ELF-1 (cell line): ENCODE data around the gene GEMIN8.

Source experiments
- DNase-seq: peaks from one replicate; pipeline ENCODE4 v3.0.0-alpha.2; 2016; ENCODE audit warnings: low read depth, low spot score

GEMIN8 gene

GRCh38 chrX:14015941-14016340, 13.8 kb downstream of the GEMIN8 start:
- DNase-seq = no peak

- no peak for DNase-seq
These were observed 14.4 kb downstream of the GEMIN8 start for GRCh38 chrX:14015294-14015693.

GRCh38 chrX:14014526-14014925, 15.2 kb downstream of the GEMIN8 start:
- DNase-seq = no peak

- DNase-seq = no peak
These were observed 16.6 kb downstream of the GEMIN8 start for GRCh38 chrX:14013054-14013453.

GRCh38 chrX:14010566-14010965, 19.1 kb downstream of the GEMIN8 start:
- no peak for DNase-seq

GRCh38 chrX:14006540-14006939, 23.2 kb downstream of the GEMIN8 start:
- no peak for DNase-seq

- DNase-seq = no peak
These were observed 25.7 kb downstream of the GEMIN8 start for GRCh38 chrX:14003876-14004425.

GRCh38 chrX:14003028-14003427, 26.7 kb downstream of the GEMIN8 start:
- DNase-seq = no peak

GRCh38 chrX:13996650-13997049, 33.0 kb downstream of the GEMIN8 start:
- DNase-seq = no peak

GRCh38 chrX:13994536-13995080, 35.1 kb downstream of the GEMIN8 start:
- DNase-seq = no peak

GRCh38 chrX:13994104-13994503, 35.6 kb downstream of the GEMIN8 start:
- no peak for DNase-seq

GRCh38 chrX:13990126-13990800, 39.4 kb downstream of the GEMIN8 start:
- peak; percentile 13 for DNase-seq

GRCh38 chrX:13985697-13986435, 43.8 kb downstream of the GEMIN8 start:
- DNase-seq = no peak

- no peak for DNase-seq
These were observed 46.0 kb downstream of the GEMIN8 start for GRCh38 chrX:13983734-13984133.

- DNase-seq = no peak
These were observed 61.5 kb downstream of the GEMIN8 start for GRCh38 chrX:13968198-13968597.

- no peak for DNase-seq
These were observed 62.1 kb downstream of the GEMIN8 start for GRCh38 chrX:13967636-13968035.

- DNase-seq = no peak
These were observed 62.9 kb downstream of the GEMIN8 start for GRCh38 chrX:13966793-13967125.

GRCh38 chrX:13966071-13966792, 63.5 kb downstream of the GEMIN8 start:
- DNase-seq = no peak

- DNase-seq = no peak
These were observed 64.2 kb downstream of the GEMIN8 start for GRCh38 chrX:13965531-13965930.

- DNase-seq = no peak
These were observed 72.7 kb downstream of the GEMIN8 start for GRCh38 chrX:13956998-13957397.
